ENCODE data around the gene GNB3. TPM values are rescaled to one million over a fixed set of nuclear protein-coding genes. Genes with fewer than 3 reads are reported as not detected.
A peak's percentile ranks its signal among the peaks of the same experiment; 100 is the strongest.

Gene GNB3
- total RNA-seq, 2 experiments from 2014 or later: 0.22 to 0.78 TPM

DNA sequence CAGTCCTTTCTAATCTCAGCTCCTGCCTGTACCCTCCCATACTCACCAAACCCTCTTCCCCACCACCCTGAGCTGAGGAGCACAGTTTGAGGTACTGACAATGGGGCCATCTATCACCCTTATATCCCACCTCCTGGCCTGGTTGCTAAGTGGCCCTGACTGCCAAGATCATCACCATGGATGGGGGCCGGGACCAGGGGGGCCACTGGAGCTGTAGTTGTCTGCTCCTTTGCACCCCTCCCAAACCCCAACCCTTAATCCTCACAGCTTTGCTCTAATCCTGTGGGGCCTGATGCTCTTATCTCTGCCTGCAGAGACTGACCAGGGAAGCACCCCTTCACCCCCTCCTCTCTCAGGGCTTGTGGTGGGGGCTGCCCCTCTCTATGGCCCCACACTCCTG lies 395 bp upstream of the GNB3 start:
- no peaks in the 10 kb centered on the region for H3K9me3 Mint-ChIP-seq
- POLR2A ChIA-PET: interaction anchor here (1.1 to 3.7 kb wide), 2 partner anchors 11 kb away, joined by 3 to 16 read pairs; partner anchors contain the start of genes CDCA3 and USP5
- peaks cover 2% of the 10 kb centered on the region for H3K4me1 Mint-ChIP-seq (ENCODE audit: low read depth)
- CTCF ChIA-PET: interaction anchor here (1.1 to 2.3 kb wide), 4 partner anchors 15 to 87 kb away, joined by 4 to 10 read pairs (median 6); partner anchors contain the start of genes MLF2 and SPSB2
- intact Hi-C loops (cut with micrococcal nuclease): no loop called here
- no peaks in the 10 kb centered on the region for H3K27me3 Mint-ChIP-seq
- H3K36me3 Mint-ChIP-seq: no peaks in the 10 kb centered on the region
- no peak for DNase-seq
- no peak overlapping the region for H3K4me3 Mint-ChIP-seq
- H3K27ac Mint-ChIP-seq: no peak overlapping the region

DNA sequence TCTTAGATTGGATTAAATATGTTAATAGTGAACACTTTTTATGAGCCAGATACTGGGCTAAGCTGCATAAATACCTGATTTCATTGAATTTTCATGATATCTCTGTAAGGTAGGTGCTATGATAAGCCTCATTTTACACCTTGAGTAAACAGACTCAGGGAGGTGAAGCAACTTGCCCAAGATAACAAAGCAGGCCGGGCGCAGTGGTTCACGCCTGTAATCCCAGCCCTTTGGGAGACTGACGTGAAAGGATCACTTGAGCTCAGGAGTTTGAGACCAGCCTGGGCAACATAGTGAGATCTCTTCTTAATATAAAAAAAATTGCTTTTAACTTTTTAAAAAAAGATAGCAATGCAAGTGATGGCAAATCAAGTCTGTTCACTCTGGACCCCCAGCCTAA lies 1.4 kb downstream of the GNB3 start:
- intact Hi-C loops (cut with micrococcal nuclease): no loop called here
- Mint-ChIP-seq H3K9me3 (no peaks in the 10 kb centered on the region), H3K27me3 (no peaks in the 10 kb centered on the region), H3K36me3 (no peaks in the 10 kb centered on the region), H3K27ac (no peak overlapping the region), H3K4me3 (no peak overlapping the region), H3K4me1 (ENCODE audit: low read depth) (no peaks in the 10 kb centered on the region)
- POLR2A ChIA-PET: interaction anchor here (1.3 to 3.7 kb wide), 2 partner anchors 9 to 10 kb away, joined by 5 to 16 read pairs; partner anchors contain the start of genes CDCA3 and USP5
- CTCF ChIA-PET: interaction anchor here (1.0 to 2.6 kb wide), 5 partner anchors 9 to 28 kb away, joined by 3 to 9 read pairs (median 4); partner anchors contain the start of genes CDCA3 and P3H3
- DNase-seq: no peak

DNA sequence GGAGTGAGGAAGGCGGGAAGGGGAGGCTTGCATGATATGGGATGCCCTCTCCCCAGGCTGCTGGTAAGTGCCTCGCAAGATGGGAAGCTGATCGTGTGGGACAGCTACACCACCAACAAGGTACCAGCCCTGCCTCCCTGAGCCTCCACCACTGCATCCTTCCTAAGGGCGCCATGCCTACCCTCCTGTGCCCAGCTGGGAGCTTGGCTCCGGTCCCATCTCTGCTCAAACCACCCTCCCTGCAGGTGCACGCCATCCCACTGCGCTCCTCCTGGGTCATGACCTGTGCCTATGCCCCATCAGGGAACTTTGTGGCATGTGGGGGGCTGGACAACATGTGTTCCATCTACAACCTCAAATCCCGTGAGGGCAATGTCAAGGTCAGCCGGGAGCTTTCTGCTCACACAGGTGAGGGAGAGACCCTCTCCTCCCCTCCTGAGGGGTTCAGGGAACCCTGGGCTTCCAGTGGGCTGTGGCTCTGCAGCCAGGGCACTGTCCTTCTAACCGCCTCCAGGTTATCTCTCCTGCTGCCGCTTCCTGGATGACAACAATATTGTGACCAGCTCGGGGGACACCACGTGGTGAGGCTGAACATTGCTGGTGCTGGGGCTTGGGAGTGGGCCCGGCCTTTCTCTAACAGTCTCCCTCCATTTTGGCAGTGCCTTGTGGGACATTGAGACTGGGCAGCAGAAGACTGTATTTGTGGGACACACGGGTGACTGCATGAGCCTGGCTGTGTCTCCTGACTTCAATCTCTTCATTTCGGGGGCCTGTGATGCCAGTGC lies 2.6 kb downstream of the GNB3 start:
- Mint-ChIP-seq H3K9me3 (no peaks in the 10 kb centered on the region), H3K27ac (no peak overlapping the region), H3K36me3 (peaks cover 5% of the 10 kb centered on the region), H3K4me1 (ENCODE audit: low read depth) (no peaks in the 10 kb centered on the region), H3K27me3 (no peaks in the 10 kb centered on the region), H3K4me3 (no peak overlapping the region)
- ChIA-PET CTCF (interaction anchor here (1.4 to 4.8 kb wide), 3 partner anchors 9 to 29 kb away, joined by 3 to 35 read pairs (median 9); partner anchors contain the start of gene P3H3), POLR2A (interaction anchor here (1.1 to 1.3 kb wide), 2 partner anchors 8 to 24 kb away, joined by 3 to 5 read pairs; partner anchors contain the start of genes CDCA3, TPI1 and USP5)
- DNase-seq: no peak
- intact Hi-C loops (cut with micrococcal nuclease): no loop called here

DNA sequence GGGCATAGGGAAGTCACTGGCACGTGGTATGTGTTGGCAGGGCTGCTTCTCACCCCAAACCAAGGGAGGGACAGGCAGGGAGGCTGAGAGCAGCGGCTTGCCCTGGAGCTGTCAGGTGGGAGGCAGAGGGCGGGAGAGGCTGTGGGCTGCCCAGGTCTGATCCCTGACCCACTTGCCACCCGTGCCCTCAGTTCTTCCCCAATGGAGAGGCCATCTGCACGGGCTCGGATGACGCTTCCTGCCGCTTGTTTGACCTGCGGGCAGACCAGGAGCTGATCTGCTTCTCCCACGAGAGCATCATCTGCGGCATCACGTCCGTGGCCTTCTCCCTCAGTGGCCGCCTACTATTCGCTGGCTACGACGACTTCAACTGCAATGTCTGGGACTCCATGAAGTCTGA lies 4.7 kb downstream of the GNB3 start:
- peaks cover 9% of the 10 kb centered on the region for H3K4me1 Mint-ChIP-seq (ENCODE audit: low read depth)
- no peak for DNase-seq
- H3K9me3 Mint-ChIP-seq: no peaks in the 10 kb centered on the region
- no peaks in the 10 kb centered on the region for H3K27me3 Mint-ChIP-seq
- intact Hi-C loops (cut with micrococcal nuclease): no loop called here
- ChIA-PET POLR2A (no interaction called here), CTCF (interaction anchor here (0.6 to 4.8 kb wide), 4 partner anchors 11 to 248 kb away, joined by 3 to 35 read pairs (median 4); partner anchors contain the start of gene MLF2)
- no peak overlapping the region for H3K27ac Mint-ChIP-seq
- peaks cover 19% of the 10 kb centered on the region for H3K36me3 Mint-ChIP-seq
- H3K4me3 Mint-ChIP-seq: no peak overlapping the region

DNA sequence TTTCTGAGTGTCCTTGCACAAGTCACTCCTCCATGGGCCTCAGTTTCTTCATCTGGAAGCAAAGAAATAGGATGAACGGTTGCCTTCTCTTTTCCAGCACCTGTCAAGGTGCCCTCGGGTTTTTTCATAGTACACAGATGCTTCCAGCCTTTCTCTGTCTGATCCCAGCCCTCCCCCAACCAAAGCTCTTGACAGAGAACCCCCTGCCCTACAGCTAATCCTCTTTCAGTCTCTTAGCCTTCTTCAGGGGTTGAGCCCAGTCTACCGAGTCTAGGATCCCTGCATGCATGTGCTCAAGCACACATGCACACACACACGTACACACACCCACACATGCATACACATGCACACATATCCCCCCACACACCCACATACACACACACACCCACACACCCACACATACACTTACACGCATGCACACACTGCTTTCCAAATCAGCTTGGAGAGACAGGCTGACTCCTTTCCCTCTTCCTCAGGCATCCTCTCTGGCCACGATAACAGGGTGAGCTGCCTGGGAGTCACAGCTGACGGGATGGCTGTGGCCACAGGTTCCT lies 5.7 kb downstream of the GNB3 start:
- H3K27me3 Mint-ChIP-seq: no peaks in the 10 kb centered on the region
- intact Hi-C loops (cut with micrococcal nuclease): no loop called here
- POLR2A ChIA-PET: interaction anchor here (1.6 kb wide), 1 partner anchor 21 kb away, joined by 4 read pairs; the partner anchor contains the start of gene TPI1
- H3K4me3 Mint-ChIP-seq: no peak overlapping the region
- H3K36me3 Mint-ChIP-seq: peaks cover 22% of the 10 kb centered on the region
- no peak overlapping the region for H3K27ac Mint-ChIP-seq
- peaks cover 12% of the 10 kb centered on the region for H3K4me1 Mint-ChIP-seq (ENCODE audit: low read depth)
- CTCF ChIA-PET: interaction anchor here (4.8 kb wide), 1 partner anchor 12 kb away, joined by 35 read pairs; no protein-coding TSS in a partner anchor
- no peak for DNase-seq
- no peaks in the 10 kb centered on the region for H3K9me3 Mint-ChIP-seq

DNA sequence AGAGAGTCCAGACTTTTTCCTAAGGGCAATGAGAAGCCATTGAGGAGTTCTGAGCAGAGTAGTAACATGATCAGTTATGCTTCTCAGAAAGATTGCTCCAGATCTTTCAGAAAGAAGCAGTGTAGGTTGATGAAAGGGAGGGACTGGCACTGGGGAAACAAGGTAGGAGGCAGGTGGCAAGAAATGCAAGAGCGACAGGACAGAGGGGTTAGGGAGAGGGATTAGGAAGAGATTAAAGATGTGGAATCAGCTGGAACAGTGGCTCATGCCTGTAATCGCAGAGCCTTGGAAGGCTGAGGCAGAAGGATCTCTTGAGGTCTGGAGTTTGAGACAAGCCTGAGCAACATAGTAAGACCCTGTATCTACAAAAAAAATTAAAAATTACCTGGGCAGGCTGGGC lies 7.0 kb downstream of the GNB3 start:
- Mint-ChIP-seq H3K4me3 (no peak overlapping the region), H3K36me3 (peaks cover 22% of the 10 kb centered on the region)
- CTCF ChIA-PET: interaction anchor here (1.0 to 2.3 kb wide), 3 partner anchors 12 to 25 kb away, joined by 7 to 13 read pairs (median 8); partner anchors contain the start of gene SPSB2

DNA sequence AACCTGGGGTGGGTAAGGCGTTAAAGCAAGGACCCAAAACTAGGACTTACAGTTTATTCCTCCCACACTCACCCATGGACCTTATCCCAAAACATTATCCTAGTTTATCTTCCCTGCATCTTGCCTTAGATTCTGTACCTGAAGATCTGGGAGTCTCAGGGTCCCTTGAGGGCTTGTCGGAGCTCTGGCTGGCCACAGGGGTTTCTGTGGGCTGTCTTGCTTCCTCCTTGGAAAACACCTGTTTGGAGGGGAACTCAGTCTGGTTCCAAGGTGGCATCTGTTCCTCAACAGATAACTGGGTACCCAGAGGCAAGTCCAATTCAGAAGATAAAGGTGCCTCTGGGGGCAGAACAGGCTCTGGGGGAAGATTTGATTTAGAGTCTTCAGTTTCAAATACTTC lies 8.7 kb downstream of the GNB3 start:
- H3K4me1 Mint-ChIP-seq (ENCODE audit: low read depth): peaks cover 24% of the 10 kb centered on the region
- H3K27ac Mint-ChIP-seq: no peak overlapping the region
- peaks cover 22% of the 10 kb centered on the region for H3K36me3 Mint-ChIP-seq
- H3K27me3 Mint-ChIP-seq: no peaks in the 10 kb centered on the region
- H3K4me3 Mint-ChIP-seq: peak overlapping the region; percentile 95
- H3K9me3 Mint-ChIP-seq: no peaks in the 10 kb centered on the region
- ChIA-PET POLR2A (no interaction called here), CTCF (interaction anchor here (2.2 to 2.3 kb wide), 2 partner anchors 14 to 23 kb away, joined by 8 to 13 read pairs; partner anchors contain the start of gene SPSB2)
- intact Hi-C loops (cut with micrococcal nuclease): no loop called here
- no peak for DNase-seq

More for the DNA sequence above, 7.0 kb downstream of the GNB3 start:
- intact Hi-C loops (cut with micrococcal nuclease): no loop called here
- no peaks in the 10 kb centered on the region for H3K9me3 Mint-ChIP-seq
- H3K27me3 Mint-ChIP-seq: no peaks in the 10 kb centered on the region
- H3K4me1 Mint-ChIP-seq (ENCODE audit: low read depth): peaks cover 12% of the 10 kb centered on the region
- DNase-seq: no peak
- POLR2A ChIA-PET: interaction anchor here (1.2 to 1.6 kb wide), 2 partner anchors 20 to 24 kb away, joined by 3 to 4 read pairs; partner anchors contain the start of gene TPI1
- no peak overlapping the region for H3K27ac Mint-ChIP-seq

DNA sequence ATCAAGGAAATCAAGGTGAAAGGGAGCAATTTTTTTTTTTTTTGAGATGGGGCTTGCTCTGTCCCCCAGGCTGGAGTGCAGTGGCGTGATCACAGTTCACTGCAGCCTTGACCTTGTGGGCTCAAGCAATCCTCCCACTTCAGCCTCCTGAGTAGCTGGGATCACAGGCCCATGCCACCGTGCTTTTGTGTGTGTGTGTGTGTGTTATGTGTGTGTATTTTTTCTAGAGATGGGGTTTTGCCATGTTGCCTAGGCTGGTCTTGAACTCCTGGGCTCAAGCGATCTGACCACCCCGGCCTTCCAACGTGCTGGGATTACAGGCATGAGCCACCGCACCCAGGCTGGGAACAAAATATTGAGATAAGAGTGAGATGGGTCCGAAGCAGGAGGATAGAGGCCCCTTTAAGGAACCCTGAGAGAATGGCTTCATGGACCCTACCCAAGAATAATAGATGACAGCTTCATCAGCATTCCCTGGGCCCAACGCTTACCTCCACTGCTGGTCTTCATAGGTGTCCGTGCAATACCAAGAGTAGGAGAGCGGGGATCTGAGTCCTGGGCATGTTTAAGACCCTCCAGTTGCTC lies 9.3 kb downstream of the GNB3 start:
- CTCF ChIA-PET: interaction anchor here (1.1 to 6.5 kb wide), 5 partner anchors 15 to 42 kb away, joined by 5 to 74 read pairs (median 26); partner anchors contain the start of gene SPSB2
- Mint-ChIP-seq H3K36me3 (peaks cover 22% of the 10 kb centered on the region), H3K4me1 (ENCODE audit: low read depth) (peaks cover 29% of the 10 kb centered on the region), H3K27ac (peak overlapping the region; percentile 98), H3K4me3 (peak overlapping the region; percentile 95), H3K9me3 (no peaks in the 10 kb centered on the region), H3K27me3 (no peaks in the 10 kb centered on the region)
- POLR2A ChIA-PET: interaction anchor here (2.0 kb wide), 1 partner anchor 315 kb away, joined by 7 read pairs; the partner anchor contains the start of gene GAPDH
- intact Hi-C loops (cut with micrococcal nuclease): loop anchor here (5.0 kb wide), 1 partner anchor 423 kb away; no protein-coding TSS in a partner anchor
- DNase-seq: no peak

DNA sequence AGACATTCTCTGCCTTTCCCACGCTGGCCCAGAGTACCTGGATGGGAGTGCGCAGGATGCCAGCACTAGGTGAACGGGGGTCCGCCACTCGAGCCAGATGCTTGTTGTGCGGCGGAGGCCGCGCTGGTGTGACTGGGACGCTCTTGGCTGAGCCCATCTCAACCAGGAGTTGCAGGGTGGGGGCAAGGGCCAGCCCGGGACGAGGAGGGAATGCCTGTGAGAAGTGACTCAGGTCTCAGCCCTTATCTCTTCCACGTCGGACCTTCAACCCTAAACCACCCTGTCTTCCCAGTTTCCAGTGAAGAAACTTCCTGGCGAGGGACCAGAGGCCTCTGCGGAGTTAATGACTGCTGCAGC lies 10.0 kb downstream of the GNB3 start:
- Mint-ChIP-seq H3K36me3 (peaks cover 27% of the 10 kb centered on the region), H3K27me3 (no peaks in the 10 kb centered on the region), H3K4me1 (ENCODE audit: low read depth) (peaks cover 29% of the 10 kb centered on the region), H3K9me3 (no peaks in the 10 kb centered on the region), H3K27ac (peak overlapping the region; percentile 98), H3K4me3 (peak overlapping the region; percentile 95)
- no peak for DNase-seq
- intact Hi-C loops (cut with micrococcal nuclease): loop anchor here (1.0 to 5.0 kb wide), 4 partner anchors 161 to 423 kb away; partner anchors contain the start of genes CHD4, MRPL51 and ZNF384
- ChIA-PET CTCF (interaction anchor here (0.9 to 6.5 kb wide), 10 partner anchors 9 to 232 kb away, joined by 3 to 74 read pairs (median 14); partner anchors contain the start of genes MLF2, SPSB2 and TPI1), POLR2A (interaction anchor here (1.0 to 5.0 kb wide), 15 partner anchors 8 to 318 kb away, joined by 4 to 94 read pairs (median 7); partner anchors contain the start of genes C12orf57, CD4, COPS7A and GAPDH)

DNA sequence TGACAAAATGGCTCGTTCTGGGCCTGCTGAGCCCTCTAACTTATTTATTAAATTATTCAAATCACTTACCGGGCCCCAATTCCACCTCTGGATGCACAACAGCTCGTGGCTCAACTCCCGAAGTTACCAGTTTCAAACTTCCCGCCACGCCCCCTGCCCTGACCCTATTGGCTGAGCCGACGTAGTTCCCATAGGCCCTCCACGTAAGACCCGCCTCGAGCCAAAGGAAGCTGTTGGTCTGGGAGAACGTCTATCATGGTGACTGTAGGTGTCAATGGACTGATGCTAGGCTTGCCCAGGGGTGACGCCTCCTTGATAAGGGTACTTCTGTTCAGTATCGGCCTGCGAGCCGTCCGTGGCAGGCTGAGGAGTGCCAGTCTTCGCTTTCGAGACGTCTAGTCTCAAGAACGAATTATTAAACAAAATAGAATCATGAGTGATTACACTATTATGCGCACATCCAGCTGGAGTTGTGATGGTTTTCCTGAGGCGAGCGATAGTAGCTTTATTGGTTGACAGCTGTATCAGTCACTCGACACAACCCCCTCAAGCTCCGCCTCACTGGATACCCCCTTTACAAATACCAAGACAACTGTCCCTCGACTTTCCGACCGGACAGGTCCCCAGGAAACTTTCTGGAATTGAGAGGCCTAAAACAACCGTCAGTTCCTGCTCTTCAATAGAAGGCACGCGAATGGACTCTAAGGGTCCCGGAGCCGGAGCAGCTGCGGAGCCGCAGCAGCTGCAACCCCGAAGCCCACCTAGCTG lies 10.6 kb downstream of the GNB3 start, which contains the start of gene CDCA3:
Gene CDCA3, minus strand, starts transcription at position 134 of the 768 bp plus-strand sequence. CDS start 334 bp downstream, outside the sequence.
- H3K36me3 Mint-ChIP-seq: peaks cover 29% of the 10 kb centered on the region
- peaks cover 29% of the 10 kb centered on the region for H3K4me1 Mint-ChIP-seq (ENCODE audit: low read depth)
- ChIA-PET POLR2A (interaction anchor here (0.8 to 5.0 kb wide), 25 partner anchors 8 to 381 kb away, joined by 3 to 94 read pairs (median 6); partner anchors contain the start of genes C12orf57, CD4, COPS7A and GAPDH), CTCF (interaction anchor here (0.9 to 6.5 kb wide), 18 partner anchors 9 to 358 kb away, joined by 3 to 74 read pairs (median 5); partner anchors contain the start of genes MLF2, MRPL51, PTMS and SPSB2)
- intact Hi-C loops (cut with micrococcal nuclease): loop anchor here (1.0 to 5.0 kb wide), 4 partner anchors 162 to 424 kb away; partner anchors contain the start of genes CHD4, MRPL51 and ZNF384
- H3K9me3 Mint-ChIP-seq: no peaks in the 10 kb centered on the region
- H3K4me3 Mint-ChIP-seq: peak within 1 kb of the TSS; percentile 95
- H3K27ac Mint-ChIP-seq: peak within 1 kb of the TSS; percentile 98
- no peaks in the 10 kb centered on the region for H3K27me3 Mint-ChIP-seq
- DNase-seq: peak; percentile 97
